HL-60 (cell line): ENCODE results near the gene HOXD13.

Experiments used
- DNase-seq, 2 experiments: peaks; one replicate each; pipeline ENCODE4 v3.0.0-alpha.2; 2010 to 2020; ENCODE audit warnings: low read depth in 1 of 2, low spot score in 1 of 2
- H3K27ac ChIP-seq: fragments of 250-450 bp; sonication (Bioruptor Pico); replicated peaks from 2 replicates; pipeline ENCODE4 v1.5.1; 2020; ENCODE audit warnings: mild to moderate bottlenecking, moderate library complexity
- H3K27me3 ChIP-seq: fragments of 250-450 bp; sonication (Bioruptor Pico); 2 replicates; pipeline ENCODE4 v1.5.1; 2021; ENCODE audit warnings: mild to moderate bottlenecking, moderate library complexity; ENCODE audit not compliant: insufficient read depth, poor library complexity, severe bottlenecking
- H3K4me3 ChIP-seq: replicated peaks from 2 replicates; pipeline ENCODE4 v1.5.1; 2011; ENCODE audit warnings: mild to moderate bottlenecking, control low read depth, low read length; ENCODE audit not compliant: insufficient read depth
- CTCF ChIP-seq: IDR thresholded peaks from one replicate; pipeline ENCODE4 v1.5.1; 2011; ENCODE audit warnings: low read length, control low read depth, inconsistent platforms; ENCODE audit not compliant: insufficient read depth
- GABPA ChIP-seq: IDR thresholded peaks from 2 replicates; pipeline ENCODE4 v1.6.1; 2012; ENCODE audit warnings: low read depth
- POLR2AphosphoS5 ChIP-seq: IDR thresholded peaks from 2 replicates; pipeline ENCODE4 v1.6.1; 2012; ENCODE audit warnings: low read depth
- SPI1 ChIP-seq: IDR thresholded peaks from 2 replicates; pipeline ENCODE4 v1.6.1; 2012; ENCODE audit warnings: low read depth, mild to moderate bottlenecking, borderline replicate concordance
- TF ChIP-seq, protein P1 (sequence below): IDR thresholded peaks from 2 replicates; pipeline ENCODE4 v1.6.1; 2012; ENCODE audit warnings: low read depth; ENCODE audit not compliant: insufficient replicate concordance

Gene HOXD13

DNA sequence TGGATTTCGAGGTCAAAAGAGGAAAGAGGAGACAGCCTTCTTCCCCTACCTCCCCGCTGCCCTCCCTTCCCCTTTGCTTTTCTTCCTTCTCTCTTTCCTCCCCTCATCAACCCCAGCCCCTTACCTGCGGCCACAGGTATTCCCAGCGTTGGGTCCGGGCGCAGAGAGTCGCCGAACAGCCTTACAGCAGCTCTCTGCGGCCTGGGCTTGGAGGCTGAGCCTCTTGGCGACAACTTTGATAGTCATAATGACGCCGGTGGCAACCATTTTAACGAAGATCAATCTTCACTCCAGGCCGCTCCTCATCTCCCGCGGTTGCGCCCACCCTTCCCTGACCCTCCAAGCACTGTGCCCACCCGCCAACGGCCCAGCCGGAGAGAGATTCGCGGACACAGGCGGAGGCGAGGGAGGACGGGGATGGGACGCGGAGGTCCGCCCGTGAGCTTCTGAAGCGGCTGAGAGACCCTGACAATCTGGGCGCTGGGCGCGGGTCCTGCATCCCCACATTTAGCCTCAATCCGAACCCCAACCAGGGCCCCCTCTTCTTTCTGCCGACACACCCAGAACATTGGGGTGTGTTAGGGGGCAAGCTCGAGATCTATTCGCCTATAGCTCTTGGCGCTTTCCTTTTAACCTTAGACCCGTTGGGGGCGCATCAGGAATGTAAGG lies 7.3 kb upstream of the HOXD13 start:
- Histone ChIP-seq H3K27me3 (peaks cover 93% of the 10 kb centered on the region), H3K4me3 (no peak overlapping the region), H3K27ac (no peak overlapping the region)
- no peak for DNase-seq
- TF ChIP-seq POLR2AphosphoS5 (no peak), CTCF (no peak), GABPA (no peak), SPI1 (no peak)
- TF ChIP-seq, protein P1, sequence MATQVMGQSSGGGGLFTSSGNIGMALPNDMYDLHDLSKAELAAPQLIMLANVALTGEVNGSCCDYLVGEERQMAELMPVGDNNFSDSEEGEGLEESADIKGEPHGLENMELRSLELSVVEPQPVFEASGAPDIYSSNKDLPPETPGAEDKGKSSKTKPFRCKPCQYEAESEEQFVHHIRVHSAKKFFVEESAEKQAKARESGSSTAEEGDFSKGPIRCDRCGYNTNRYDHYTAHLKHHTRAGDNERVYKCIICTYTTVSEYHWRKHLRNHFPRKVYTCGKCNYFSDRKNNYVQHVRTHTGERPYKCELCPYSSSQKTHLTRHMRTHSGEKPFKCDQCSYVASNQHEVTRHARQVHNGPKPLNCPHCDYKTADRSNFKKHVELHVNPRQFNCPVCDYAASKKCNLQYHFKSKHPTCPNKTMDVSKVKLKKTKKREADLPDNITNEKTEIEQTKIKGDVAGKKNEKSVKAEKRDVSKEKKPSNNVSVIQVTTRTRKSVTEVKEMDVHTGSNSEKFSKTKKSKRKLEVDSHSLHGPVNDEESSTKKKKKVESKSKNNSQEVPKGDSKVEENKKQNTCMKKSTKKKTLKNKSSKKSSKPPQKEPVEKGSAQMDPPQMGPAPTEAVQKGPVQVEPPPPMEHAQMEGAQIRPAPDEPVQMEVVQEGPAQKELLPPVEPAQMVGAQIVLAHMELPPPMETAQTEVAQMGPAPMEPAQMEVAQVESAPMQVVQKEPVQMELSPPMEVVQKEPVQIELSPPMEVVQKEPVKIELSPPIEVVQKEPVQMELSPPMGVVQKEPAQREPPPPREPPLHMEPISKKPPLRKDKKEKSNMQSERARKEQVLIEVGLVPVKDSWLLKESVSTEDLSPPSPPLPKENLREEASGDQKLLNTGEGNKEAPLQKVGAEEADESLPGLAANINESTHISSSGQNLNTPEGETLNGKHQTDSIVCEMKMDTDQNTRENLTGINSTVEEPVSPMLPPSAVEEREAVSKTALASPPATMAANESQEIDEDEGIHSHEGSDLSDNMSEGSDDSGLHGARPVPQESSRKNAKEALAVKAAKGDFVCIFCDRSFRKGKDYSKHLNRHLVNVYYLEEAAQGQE = no peak

- DNase-seq = peak in 1 of 2 experiments; percentile 43
- TF ChIP-seq SPI1 (no peak), CTCF (no peak), POLR2AphosphoS5 (no peak), GABPA (no peak)
- TF ChIP-seq, protein P1 = no peak
- no peak overlapping the region for H3K4me3 ChIP-seq
- H3K27me3 ChIP-seq = peaks cover 96% of the 10 kb centered on the region
- no peak overlapping the region for H3K27ac ChIP-seq
These were observed 6.4 kb upstream of the HOXD13 start for GRCh38 chr2:176085861-176086771.

DNA sequence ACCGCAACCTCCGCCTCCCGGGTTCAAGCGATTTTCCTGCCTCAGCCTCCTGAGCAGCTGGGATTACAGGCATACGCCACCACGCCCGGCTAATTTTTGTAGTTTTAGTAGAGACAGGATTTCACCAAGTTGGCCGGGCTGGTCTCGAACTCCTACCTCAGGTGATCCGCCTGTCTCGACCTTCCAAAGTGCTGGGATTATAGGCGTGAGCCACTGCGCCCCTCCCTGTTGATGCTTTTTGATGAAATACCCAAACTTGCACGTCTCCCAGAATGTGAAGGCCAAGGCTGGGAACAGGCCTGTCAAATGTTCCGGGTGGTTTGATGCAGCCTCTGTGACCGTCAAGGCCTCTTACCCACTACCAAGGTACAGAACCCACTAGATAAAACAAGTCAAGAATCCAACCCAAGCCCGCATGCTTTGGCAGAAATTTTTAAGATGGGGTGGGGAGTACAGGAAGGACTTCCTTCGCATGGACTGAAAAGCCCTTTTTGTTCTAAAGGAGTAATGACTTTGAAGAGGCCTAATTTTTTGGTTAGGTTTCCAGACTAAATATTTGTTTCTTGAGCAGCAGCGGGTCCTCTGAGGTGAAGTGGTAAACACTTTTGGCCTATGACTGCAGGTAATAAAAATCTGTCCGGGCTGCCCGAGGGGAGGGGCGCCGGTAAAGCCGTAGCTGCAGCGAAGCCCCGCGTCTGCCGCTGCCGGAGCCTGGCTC lies 5.0 kb upstream of the HOXD13 start:
- Histone ChIP-seq H3K27me3 (peaks cover 92% of the 10 kb centered on the region), H3K27ac (no peak overlapping the region), H3K4me3 (peak overlapping the region; percentile 33)
- DNase-seq = no peak
- TF ChIP-seq CTCF (no peak), SPI1 (no peak), POLR2AphosphoS5 (no peak), GABPA (no peak)
- TF ChIP-seq, protein P1 = no peak
